Neuronal stem cell (in vitro differentiated cells): Measurements from ENCODE around the gene SMAD9.

Source experiments
- DNase-seq: peaks from one replicate; pipeline ENCODE4 v3.0.0-alpha.2; 2013; ENCODE audit warnings: low spot score
- H2AFZ ChIP-seq: one replicate; pipeline ENCODE4 v1.6.1; 2013; ENCODE audit warnings: mild to moderate bottlenecking, low read length, inconsistent platforms
- H2AK5ac ChIP-seq: 2 replicates; pipeline ENCODE4 v1.6.1; 2013; ENCODE audit warnings: low read depth, mild to moderate bottlenecking, inconsistent platforms, low read length, moderate library complexity, mixed read lengths
- H2BK120ac ChIP-seq: 2 replicates; pipeline ENCODE4 v1.6.1; 2013; ENCODE audit warnings: low read depth, mild to moderate bottlenecking, inconsistent platforms, low read length, moderate library complexity, mixed read lengths
- H2BK12ac ChIP-seq: one replicate; pipeline ENCODE4 v1.6.1; 2013; ENCODE audit warnings: low read length, inconsistent platforms
- H2BK15ac ChIP-seq: 2 replicates; pipeline ENCODE4 v1.6.1; 2013; ENCODE audit warnings: mild to moderate bottlenecking, low read length, inconsistent platforms, mixed read lengths
- H2BK5ac ChIP-seq: one replicate; pipeline ENCODE4 v1.6.1; 2013; ENCODE audit warnings: inconsistent platforms, mild to moderate bottlenecking, low read length, moderate library complexity
- H3K14ac ChIP-seq: one replicate; pipeline ENCODE4 v1.6.1; 2013; ENCODE audit warnings: low read length, inconsistent platforms
- H3K18ac ChIP-seq: 2 replicates; pipeline ENCODE4 v1.6.1; 2013; ENCODE audit warnings: low read length, inconsistent platforms
- H3K23ac ChIP-seq: 2 replicates; pipeline ENCODE4 v1.6.1; 2013; ENCODE audit warnings: low read depth, mild to moderate bottlenecking, mixed read lengths, low read length, inconsistent platforms; ENCODE audit not compliant: poor library complexity
- H3K27ac ChIP-seq: replicated peaks from 3 replicates; pipeline ENCODE4 v1.5.1; 2013; ENCODE audit warnings: low read length, inconsistent platforms
- H3K27me3 ChIP-seq, 3 experiments: 2 replicates each; pipeline ENCODE4 v1.6.1; 2013; ENCODE audit warnings: low read length in 3 of 3, mild to moderate bottlenecking in 2 of 3, inconsistent platforms in 1 of 3, low read depth in 1 of 3, mixed read lengths in 1 of 3, moderate library complexity in 1 of 3; ENCODE audit not compliant: control insufficient read depth in 3 of 3, insufficient read depth in 3 of 3
- H3K36me3 ChIP-seq, 2 donors: replicated peaks in 1 of 2; 2 replicates each; pipeline ENCODE4 v1.6.1; 2013; ENCODE audit warnings: low read length in 2 of 2; ENCODE audit not compliant: control insufficient read depth in 2 of 2, insufficient read depth in 2 of 2
- H3K4ac ChIP-seq: 2 replicates; pipeline ENCODE4 v1.6.1; 2013; ENCODE audit warnings: inconsistent platforms, mild to moderate bottlenecking, low read length, moderate library complexity
- H3K4me1 ChIP-seq, 2 donors: 1 replicate in 1 of 2; 2 replicates in 1 of 2; pipeline ENCODE4 v1.6.1; 2013; ENCODE audit warnings: low read length in 2 of 2, low read depth in 1 of 2; ENCODE audit not compliant: control insufficient read depth in 2 of 2, insufficient read depth in 1 of 2
- H3K4me2 ChIP-seq: one replicate; pipeline ENCODE4 v1.6.1; 2013; ENCODE audit warnings: mild to moderate bottlenecking, low read length, inconsistent platforms; ENCODE audit not compliant: insufficient read depth, poor library complexity, severe bottlenecking
- H3K4me3 ChIP-seq, 2 donors: 2 replicates each; pipeline ENCODE4 v1.5.1; 2013; ENCODE audit warnings: low read length in 2 of 2, mild to moderate bottlenecking in 2 of 2, inconsistent platforms in 1 of 2, moderate library complexity in 1 of 2
- H3K79me1 ChIP-seq: one replicate; pipeline ENCODE4 v1.6.1; 2013; ENCODE audit warnings: low read depth, mild to moderate bottlenecking, inconsistent platforms, low read length, moderate library complexity
- H3K9ac ChIP-seq: one replicate; pipeline ENCODE4 v1.6.1; 2013; ENCODE audit warnings: mild to moderate bottlenecking, low read depth, low read length, inconsistent platforms; ENCODE audit not compliant: poor library complexity
- H3K9me3 ChIP-seq, 2 donors: replicated peaks in 1 of 2; 2 replicates each; pipeline versions ENCODE3 to v1.6.1; 2013; ENCODE audit warnings: low read length in 2 of 2, mild to moderate bottlenecking in 2 of 2, inconsistent platforms in 1 of 2, low read depth in 1 of 2, mixed read lengths in 1 of 2, moderate library complexity in 1 of 2; ENCODE audit not compliant: control insufficient read depth in 2 of 2, insufficient read depth in 1 of 2
- H4K8ac ChIP-seq: one replicate; pipeline ENCODE4 v1.6.1; 2013; ENCODE audit warnings: low read depth, mild to moderate bottlenecking, inconsistent platforms, low read length, moderate library complexity
- H4K91ac ChIP-seq: one replicate; pipeline ENCODE4 v1.6.1; 2013; ENCODE audit warnings: low read length, low read depth, mild to moderate bottlenecking, inconsistent platforms; ENCODE audit not compliant: poor library complexity
- WGBS, 2 donors: extraction: QIAGEN DNeasy Blood & Tissue Kit; methylation state at CpG; one replicate each; pipeline ENCODE4 v1.1.7; 2013; ENCODE audit warnings: missing lambda C conversion rate in 2 of 2, mixed read lengths in 1 of 2; ENCODE audit not compliant: insufficient read length in 2 of 2, insufficient replicate concordance in 1 of 2; ENCODE audit errors: extremely low coverage in 2 of 2; 5-methylcytosine and 5-hydroxymethylcytosine counted together

Gene SMAD9

DNA sequence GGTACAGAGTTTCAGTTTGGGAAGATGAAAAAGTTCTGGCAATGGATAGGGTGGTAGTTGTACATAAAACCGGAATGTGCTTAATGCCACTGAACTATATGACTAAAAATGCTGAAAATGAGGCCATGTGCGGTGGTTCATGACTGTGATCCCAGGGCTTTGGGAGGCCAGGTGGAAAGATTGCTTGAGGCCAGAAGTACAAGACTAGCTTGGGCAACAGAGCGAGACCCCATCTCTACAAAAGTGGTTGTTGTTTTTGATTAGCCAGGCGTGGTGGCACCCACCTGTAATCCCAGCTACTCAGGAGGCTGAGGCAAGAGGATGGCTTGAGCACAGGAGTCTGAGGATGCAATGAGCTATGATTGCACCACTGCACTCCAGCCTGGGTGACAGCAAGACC lies 12.8 kb downstream of the SMAD9 start:
- Histone ChIP-seq H3K23ac (no peak overlapping the region), H3K14ac (no peak overlapping the region), H2AFZ (no peak overlapping the region), H3K4me2 (no peak overlapping the region), H3K79me1 (no peaks in the 10 kb centered on the region), H4K8ac (no peak overlapping the region), H3K27ac (no peak overlapping the region), H3K36me3 (no peaks in the 10 kb centered on the region), H3K4me1 (no peaks in the 10 kb centered on the region), H3K4ac (no peak overlapping the region), H2BK15ac (no peak overlapping the region), H2BK120ac (no peak overlapping the region), H2BK5ac (no peak overlapping the region), H2BK12ac (no peak overlapping the region), H2AK5ac (no peak overlapping the region), H3K27me3 (no peaks in the 10 kb centered on the region), H3K9me3 (no peaks in the 10 kb centered on the region), H3K9ac (no peak overlapping the region), H3K18ac (no peak overlapping the region), H4K91ac (no peak overlapping the region), H3K4me3 (no peak overlapping the region)
- WGBS, 2 donors: no CpG with 5 or more reads among the region's 4 CpGs
- DNase-seq: no peak

- no CpG with 5 or more reads among the region's 5 CpGs for WGBS, 2 donors
- Histone ChIP-seq H3K79me1 (no peaks in the 10 kb centered on the region), H3K9me3 (no peaks in the 10 kb centered on the region), H2BK120ac (no peak overlapping the region), H3K27ac (no peak overlapping the region), H3K4me1 (no peaks in the 10 kb centered on the region), H3K4ac (no peak overlapping the region), H3K4me2 (no peak overlapping the region), H3K14ac (no peak overlapping the region), H2BK5ac (no peak overlapping the region), H2BK12ac (no peak overlapping the region), H3K4me3 (no peak overlapping the region), H4K91ac (no peak overlapping the region), H3K9ac (no peak overlapping the region), H3K36me3 (no peaks in the 10 kb centered on the region), H3K18ac (no peak overlapping the region), H3K27me3 (no peaks in the 10 kb centered on the region), H2AK5ac (no peak overlapping the region), H2AFZ (no peak overlapping the region), H2BK15ac (no peak overlapping the region), H4K8ac (no peak overlapping the region), H3K23ac (no peak overlapping the region)
- DNase-seq: no peak
Observed at GRCh38 chr13:36905944-36906343, 14.1 kb downstream of the SMAD9 start.

GRCh38 chr13:36903925-36904595 lies 16.0 kb downstream of the SMAD9 start:
- no peak overlapping the region for H4K8ac ChIP-seq
- H2BK5ac ChIP-seq: no peak overlapping the region
- H3K27me3 ChIP-seq: no peaks in the 10 kb centered on the region
- no peak overlapping the region for H3K4me2 ChIP-seq
- no peak for DNase-seq
- H3K9me3 ChIP-seq: peaks cover 0 to 2% of the 10 kb centered on the region in 2 donors
- H2BK15ac ChIP-seq: no peak overlapping the region
- no peak overlapping the region for H2BK120ac ChIP-seq
- H3K14ac ChIP-seq: no peak overlapping the region
- no peak overlapping the region for H2BK12ac ChIP-seq
- H2AFZ ChIP-seq: no peak overlapping the region
- no CpG with 5 or more reads among the region's 8 CpGs for WGBS, 2 donors
- no peak overlapping the region for H2AK5ac ChIP-seq
- H3K23ac ChIP-seq: no peak overlapping the region
- H4K91ac ChIP-seq: no peak overlapping the region
- H3K36me3 ChIP-seq: no peaks in the 10 kb centered on the region
- H3K4me3 ChIP-seq: no peak overlapping the region
- H3K4ac ChIP-seq: no peak overlapping the region
- H3K27ac ChIP-seq: no peak overlapping the region
- no peak overlapping the region for H3K18ac ChIP-seq
- no peak overlapping the region for H3K9ac ChIP-seq
- H3K79me1 ChIP-seq: no peaks in the 10 kb centered on the region
- H3K4me1 ChIP-seq: no peaks in the 10 kb centered on the region

DNA sequence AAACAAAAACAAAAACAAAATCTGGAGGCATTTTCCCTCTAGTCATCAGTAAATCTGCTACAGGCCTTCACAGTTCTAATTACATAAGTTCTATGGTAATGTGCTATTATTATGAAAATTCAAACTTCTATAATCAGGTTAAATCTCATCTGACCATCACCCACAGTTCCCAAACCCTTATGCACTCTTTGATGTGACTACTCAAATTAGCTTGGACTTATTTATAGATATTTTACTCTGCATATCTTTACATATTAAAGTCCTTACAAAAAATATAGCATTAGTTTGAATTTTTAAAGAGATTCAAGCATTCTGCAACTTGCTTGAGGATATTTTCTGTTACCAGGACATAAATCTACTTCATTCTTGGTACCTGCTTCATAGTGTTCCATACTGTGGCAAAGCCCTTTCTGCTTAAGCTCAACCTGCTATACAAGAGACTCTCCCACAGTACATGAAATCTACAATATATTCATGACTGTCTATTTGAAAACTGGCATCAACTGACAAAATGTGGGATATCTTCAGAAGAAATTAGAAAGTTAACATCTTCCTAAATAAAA lies 22.9 kb downstream of the SMAD9 start:
- H3K23ac ChIP-seq: no peak overlapping the region
- H3K36me3 ChIP-seq: no peaks in the 10 kb centered on the region
- no peak overlapping the region for H2BK120ac ChIP-seq
- H3K9ac ChIP-seq: no peak overlapping the region
- no peak overlapping the region for H4K91ac ChIP-seq
- H2AK5ac ChIP-seq: no peak overlapping the region
- no peak overlapping the region for H3K14ac ChIP-seq
- H3K18ac ChIP-seq: no peak overlapping the region
- H3K27me3 ChIP-seq: peaks cover 0 to 8% (median 0%) of the 10 kb centered on the region in 3 experiments
- no peak overlapping the region for H3K4me3 ChIP-seq
- no peak overlapping the region for H2BK12ac ChIP-seq
- H3K9me3 ChIP-seq: peaks cover 0 to 2% of the 10 kb centered on the region in 2 donors
- no peak overlapping the region for H3K4ac ChIP-seq
- no peak overlapping the region for H2AFZ ChIP-seq
- DNase-seq: no peak
- H2BK15ac ChIP-seq: no peak overlapping the region
- H3K27ac ChIP-seq: no peak overlapping the region
- no peaks in the 10 kb centered on the region for H3K4me1 ChIP-seq
- H3K4me2 ChIP-seq: no peak overlapping the region
- no peak overlapping the region for H2BK5ac ChIP-seq
- no peak overlapping the region for H4K8ac ChIP-seq
- H3K79me1 ChIP-seq: no peaks in the 10 kb centered on the region
